ENCODE results near the gene PRND. TPM values are rescaled to one million over a fixed set of nuclear protein-coding genes. Genes with fewer than 3 reads are reported as not detected.
A peak's percentile ranks its signal among the peaks of the same experiment; 100 is the strongest.

PRND gene
- polyA plus RNA-seq, 2 of the 4 experiments (the other 2 are of a cell fraction) = not detected

DNA sequence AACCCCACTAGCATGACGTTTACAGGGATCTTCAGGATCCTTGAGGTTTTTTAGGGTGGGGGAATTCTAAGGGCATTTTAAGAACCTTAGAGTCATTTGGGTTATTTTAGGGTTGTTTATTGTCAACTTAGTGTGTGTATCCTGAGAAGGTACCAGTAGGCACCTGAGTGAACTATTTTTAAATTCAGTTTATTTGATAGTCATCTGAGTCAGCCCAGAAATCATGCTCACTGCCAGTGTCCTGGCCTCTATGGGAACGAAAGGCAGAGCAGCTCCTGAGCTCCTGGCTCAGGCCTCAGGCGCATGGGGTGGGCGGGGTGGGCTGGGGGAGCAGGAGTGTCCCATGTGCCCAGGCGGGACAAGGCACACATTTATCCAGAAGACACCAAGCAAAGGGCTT, 52.0 kb downstream of the PRND start:
- ChIA-PET POLR2A (no interaction called here), CTCF (interaction anchor here (1.8 to 3.0 kb wide), 2 partner anchors 9 to 327 kb away, joined by 4 to 16 read pairs; no protein-coding TSS in a partner anchor)
- 50% methylated on average over 3 of the region's 5 CpGs for WGBS (ENCODE audit: missing lambda C conversion rate)
- FAIRE-seq (no peak), DNase-seq (ENCODE audit: low read depth in 1 of 2, low spot score in 1 of 2) (no peak), ATAC-seq (no peak)
- Histone ChIP-seq H3K4me2 (no peak overlapping the region), H3K27ac (no peak overlapping the region), H3K9me3 (peaks cover 22% of the 10 kb centered on the region), H3K4me1 (no peaks in the 10 kb centered on the region), H3K4me3 (no peak overlapping the region)
- TF ChIP-seq ZC3H11A (IDR thresholded peaks at IDR 0.05) (no peak), POLR2AphosphoS2 (conservative IDR thresholded peaks at IDR 0.05; ENCODE audit: low read length) (no peak), NFE2L2 (conservative IDR thresholded peaks at IDR 0.05; ENCODE audit: low read length) (no peak)

- no peak for ATAC-seq
- peak; percentile 39 for FAIRE-seq
- Histone ChIP-seq H3K27ac (no peak overlapping the region), H3K4me3 (no peak overlapping the region), H3K4me2 (no peak overlapping the region), H3K9me3 (peaks cover 22% of the 10 kb centered on the region), H3K4me1 (no peaks in the 10 kb centered on the region)
- WGBS (ENCODE audit: missing lambda C conversion rate) = 89% methylated on average over 4 of the region's 4 CpGs
- TF ChIP-seq RARB (CRISPR knock-in tag; IDR thresholded peaks at IDR 0.05) = no peak
- no peak for TF ChIP-seq ZFP36 (IDR thresholded peaks at IDR 0.05; ENCODE audit: borderline replicate concordance, partially characterized antibody)
- no peak for TF ChIP-seq ATOH8 (CRISPR knock-in tag; IDR thresholded peaks at IDR 0.05; ENCODE audit: low read depth)
- TF ChIP-seq NPAS2 (CRISPR knock-in tag; IDR thresholded peaks at IDR 0.05; ENCODE audit: borderline replicate concordance) = no peak
- no peak for TF ChIP-seq RCOR1 (IDR thresholded peaks at IDR 0.05; ENCODE audit: low read depth, low read length)
- no peak for TF ChIP-seq ZSCAN20 (CRISPR knock-in tag; IDR thresholded peaks at IDR 0.05)
- TF ChIP-seq PBX3 (IDR thresholded peaks at IDR 0.05) = no peak
- no peak for TF ChIP-seq RFX5 (IDR thresholded peaks at IDR 0.05)
- TF ChIP-seq EHF (CRISPR knock-in tag; IDR thresholded peaks at IDR 0.05) = no peak
- TF ChIP-seq, protein P1, sequence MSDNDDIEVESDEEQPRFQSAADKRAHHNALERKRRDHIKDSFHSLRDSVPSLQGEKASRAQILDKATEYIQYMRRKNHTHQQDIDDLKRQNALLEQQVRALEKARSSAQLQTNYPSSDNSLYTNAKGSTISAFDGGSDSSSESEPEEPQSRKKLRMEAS (IDR thresholded peaks at IDR 0.05) = no peak
- TF ChIP-seq FOXS1 (CRISPR knock-in tag; IDR thresholded peaks at IDR 0.05) = no peak
- TF ChIP-seq TP53 (CRISPR knock-in tag; IDR thresholded peaks at IDR 0.05) = no peak
- no peak for TF ChIP-seq HOXA7 (CRISPR knock-in tag; IDR thresholded peaks at IDR 0.05)
- TF ChIP-seq ESRRA (IDR thresholded peaks at IDR 0.05; ENCODE audit: borderline replicate concordance, low read length) = no peak
- no peak for TF ChIP-seq KDM1A (IDR thresholded peaks at IDR 0.05; ENCODE audit: low read depth)
- TF ChIP-seq HOXB13 (CRISPR knock-in tag; IDR thresholded peaks at IDR 0.05; ENCODE audit: low read depth) = no peak
- TF ChIP-seq, protein P2, sequence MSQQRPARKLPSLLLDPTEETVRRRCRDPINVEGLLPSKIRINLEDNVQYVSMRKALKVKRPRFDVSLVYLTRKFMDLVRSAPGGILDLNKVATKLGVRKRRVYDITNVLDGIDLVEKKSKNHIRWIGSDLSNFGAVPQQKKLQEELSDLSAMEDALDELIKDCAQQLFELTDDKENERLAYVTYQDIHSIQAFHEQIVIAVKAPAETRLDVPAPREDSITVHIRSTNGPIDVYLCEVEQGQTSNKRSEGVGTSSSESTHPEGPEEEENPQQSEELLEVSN (IDR thresholded peaks at IDR 0.05; ENCODE audit: borderline replicate concordance, low read depth) = no peak
- no peak for TF ChIP-seq ZNF302 (CRISPR knock-in tag; IDR thresholded peaks at IDR 0.05)
- CTCF ChIA-PET = interaction anchor here (1.8 kb wide), 1 partner anchor 9 kb away, joined by 4 read pairs; no protein-coding TSS in a partner anchor
- DNase-seq (ENCODE audit: low read depth in 1 of 2, low spot score in 1 of 2) = no peak
- POLR2A ChIA-PET = no interaction called here
These were observed 52.5 kb downstream of the PRND start for GRCh38 chr20:4774207-4774606.

GRCh38 chr20:4775322-4776078, 53.8 kb downstream of the PRND start:
- H3K4me1 ChIP-seq = no peaks in the 10 kb centered on the region
- no peak overlapping the region for H3K27ac ChIP-seq
- H3K4me2 ChIP-seq = no peak overlapping the region
- WGBS (ENCODE audit: missing lambda C conversion rate) = 83% methylated on average over 21 of the region's 21 CpGs
- POLR2A ChIA-PET = no interaction called here
- DNase-seq (ENCODE audit: low read depth in 1 of 2, low spot score in 1 of 2) (no peak), ATAC-seq (no peak), FAIRE-seq (no peak)
- CTCF ChIA-PET = interaction anchor here (0.9 to 1.5 kb wide), 2 partner anchors 9 to 34 kb away, joined by 3 read pairs; no protein-coding TSS in a partner anchor
- H3K4me3 ChIP-seq = no peak overlapping the region
- H3K9me3 ChIP-seq = peaks cover 22% of the 10 kb centered on the region
- TF ChIP-seq, protein P3, sequence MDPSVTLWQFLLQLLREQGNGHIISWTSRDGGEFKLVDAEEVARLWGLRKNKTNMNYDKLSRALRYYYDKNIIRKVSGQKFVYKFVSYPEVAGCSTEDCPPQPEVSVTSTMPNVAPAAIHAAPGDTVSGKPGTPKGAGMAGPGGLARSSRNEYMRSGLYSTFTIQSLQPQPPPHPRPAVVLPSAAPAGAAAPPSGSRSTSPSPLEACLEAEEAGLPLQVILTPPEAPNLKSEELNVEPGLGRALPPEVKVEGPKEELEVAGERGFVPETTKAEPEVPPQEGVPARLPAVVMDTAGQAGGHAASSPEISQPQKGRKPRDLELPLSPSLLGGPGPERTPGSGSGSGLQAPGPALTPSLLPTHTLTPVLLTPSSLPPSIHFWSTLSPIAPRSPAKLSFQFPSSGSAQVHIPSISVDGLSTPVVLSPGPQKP (IDR thresholded peaks at IDR 0.05; ENCODE audit: low read depth, low read length) = no peak
- peak; percentile 54 for TF ChIP-seq MAFK (IDR thresholded peaks at IDR 0.05; ENCODE audit: partially characterized antibody)
- no peak for TF ChIP-seq CHD4 (IDR thresholded peaks at IDR 0.05; ENCODE audit: borderline replicate concordance)
- no peak for TF ChIP-seq RAD21 (conservative IDR thresholded peaks at IDR 0.05 in 1 of 2, IDR thresholded peaks at IDR 0.05 in 1 of 2)
- no peak for TF ChIP-seq ESRRA (IDR thresholded peaks at IDR 0.05; ENCODE audit: borderline replicate concordance, low read length)
- TF ChIP-seq FOSL2 (IDR thresholded peaks at IDR 0.05) = no peak
- no peak for TF ChIP-seq FOSL2 (CRISPR knock-in tag; IDR thresholded peaks at IDR 0.05)

Data from A549 (cell line).